A549 (cell line): ENCODE measurements around the gene ACVR1B. TPM values are rescaled to one million over a fixed set of nuclear protein-coding genes. Genes with fewer than 3 reads are reported as not detected.

Experiments used
- ATAC-seq, 2 experiments: fragments of 200-7000 bp in 1 of 2; fragments of >200 bp in 1 of 2; cut with Nextera tagmentation in 1 of 2; cut with Tn5 transposase in 1 of 2; 3 replicates each; pipeline versions ENCODE4 v1.8.0 to v1.9.1; 2018 to 2020; ENCODE audit warnings: mild to moderate bottlenecking in 1 of 2, moderate library complexity in 1 of 2
- CTCF ChIA-PET: fragments of 300-600 bp; sonication (Branson Sonifier 250); formaldehyde crosslinking; extraction: SDS; loops from one replicate; lab custom pipeline; 2021; ENCODE audit warnings: antibody characterized with exemption, inconsistent platforms; lab: Yijun Ruan, JAX
- POLR2A ChIA-PET: fragments of 350-600 bp; formaldehyde crosslinking; extraction: SDS; loops from one replicate; lab custom pipeline; 2021; ENCODE audit warnings: antibody characterized with exemption, inconsistent platforms; lab: Yijun Ruan, JAX
- DNase-seq, 2 experiments: peaks; one replicate each; pipeline versions ENCODE4 v3.0.0 to v3.0.0-alpha.2; 2011 to 2016; ENCODE audit warnings: low read depth in 1 of 2, low spot score in 1 of 2
- FAIRE-seq: peaks from 2 replicates; lab custom pipeline; 2011; peaks lifted over from hg19 to GRCh38; lab: Jason Lieb, UNC
- H3K27ac ChIP-seq, 2 experiments: fragments of >200 bp; sonication (Bioruptor Twin); formaldehyde crosslinking; 3 replicates each; pipeline ENCODE4 v1.5.1; 2016 to 2017
- H3K4me1 ChIP-seq: fragments of >200 bp; sonication (Bioruptor Twin); formaldehyde crosslinking; 3 replicates; pipeline ENCODE4 v1.6.1; 2016
- H3K4me2 ChIP-seq: fragments of >200 bp; sonication (Bioruptor Twin); formaldehyde crosslinking; 3 replicates; pipeline ENCODE4 v1.6.1; 2016
- H3K4me3 ChIP-seq: fragments of >200 bp; sonication (Bioruptor Twin); formaldehyde crosslinking; 3 replicates; pipeline ENCODE4 v1.5.1; 2016
- H3K9me3 ChIP-seq: fragments of >200 bp; sonication (Bioruptor Twin); formaldehyde crosslinking; 3 replicates; pipeline ENCODE4 v1.6.1; 2016
- CEBPB ChIP-seq, 2 experiments: fragments of >200 bp in 1 of 2; sonication (Bioruptor Twin) in 1 of 2; formaldehyde crosslinking in 1 of 2; IDR thresholded peaks; 2 replicates each; pipeline ENCODE4 v1.6.1; 2012 to 2016
- CHD2 ChIP-seq: fragments of 150-350 bp; IDR thresholded peaks from 2 replicates; pipeline ENCODE4 v1.6.1; 2014; ENCODE audit warnings: low read length; ENCODE audit not compliant: partially characterized antibody
- CHD4 ChIP-seq: fragments of 200-600 bp; sonication (generic); IDR thresholded peaks from 2 replicates; pipeline ENCODE4 v1.6.1; 2016; ENCODE audit warnings: antibody characterized with exemption, mild to moderate bottlenecking, borderline replicate concordance
- EHF ChIP-seq: fragments of 250-450 bp; sonication (Bioruptor Pico); IDR thresholded peaks from 2 replicates; pipeline ENCODE4 v1.5.0; 2020; ENCODE audit warnings: mild to moderate bottlenecking
- EP300 ChIP-seq, 2 experiments: fragments of >200 bp; sonication (Bioruptor Twin); formaldehyde crosslinking; IDR thresholded peaks; 2 replicates in 1 of 2; 3 replicates in 1 of 2; pipeline ENCODE4 v1.6.1; 2016 to 2017
- ESRRA ChIP-seq: fragments of 150-350 bp; IDR thresholded peaks from 2 replicates; pipeline ENCODE4 v1.6.1; 2014; ENCODE audit warnings: mild to moderate bottlenecking, low read length, borderline replicate concordance
- FOXS1 ChIP-seq: fragments of 250-450 bp; sonication (Bioruptor Pico); IDR thresholded peaks from 2 replicates; pipeline ENCODE4 v1.5.0; 2020; ENCODE audit warnings: mild to moderate bottlenecking, moderate library complexity
- GATA3 ChIP-seq: IDR thresholded peaks from 2 replicates; pipeline ENCODE4 v1.6.1; 2012; ENCODE audit warnings: borderline replicate concordance
- HOXB13 ChIP-seq: fragments of 250-450 bp; sonication (Bioruptor Pico); IDR thresholded peaks from 2 replicates; pipeline ENCODE4 v1.5.0; 2020; ENCODE audit warnings: low read depth, mild to moderate bottlenecking, moderate library complexity
- KDM5A ChIP-seq: fragments of 200-600 bp; sonication (generic); IDR thresholded peaks from 2 replicates; pipeline ENCODE4 v1.6.1; 2016; ENCODE audit warnings: antibody characterized with exemption, mild to moderate bottlenecking
- MAFK ChIP-seq: fragments of 450-650 bp; IDR thresholded peaks from 2 replicates; pipeline ENCODE4 v1.6.1; 2014; ENCODE audit not compliant: partially characterized antibody
- MAZ ChIP-seq: fragments of 150-350 bp; IDR thresholded peaks from 2 replicates; pipeline ENCODE4 v1.6.1; 2014; ENCODE audit warnings: antibody characterized with exemption, low read depth, low read length, borderline replicate concordance
- PHF8 ChIP-seq: fragments of 200-600 bp; sonication (generic); IDR thresholded peaks from 2 replicates; pipeline ENCODE4 v1.6.1; 2016; ENCODE audit warnings: low read depth, mild to moderate bottlenecking, antibody characterized with exemption, moderate library complexity, borderline replicate concordance
- POLR2A ChIP-seq: IDR thresholded peaks from 2 replicates; pipeline ENCODE4 v1.6.1; 2012; ENCODE audit warnings: mild to moderate bottlenecking, low read length
- RCOR1 ChIP-seq: fragments of 150-350 bp; IDR thresholded peaks from 2 replicates; pipeline ENCODE4 v1.6.1; 2014; ENCODE audit warnings: antibody characterized with exemption, low read length, low read depth
- SMC3 ChIP-seq: fragments of >200 bp; sonication (Bioruptor Twin); formaldehyde crosslinking; IDR thresholded peaks from 3 replicates; pipeline ENCODE4 v1.6.1; 2018; ENCODE audit warnings: inconsistent platforms
- ZFP36 ChIP-seq: fragments of 450-650 bp; IDR thresholded peaks from 2 replicates; pipeline ENCODE4 v1.6.1; 2014; ENCODE audit warnings: borderline replicate concordance; ENCODE audit not compliant: partially characterized antibody
- ZSCAN20 ChIP-seq: fragments of 250-450 bp; sonication (Bioruptor Pico); IDR thresholded peaks from 2 replicates; pipeline ENCODE4 v1.8.0; 2022; ENCODE audit warnings: mild to moderate bottlenecking, moderate library complexity
- WGBS: methylation state at CpG from one replicate; pipeline ENCODE4 v1.1.6; 2017; ENCODE audit errors: missing lambda C conversion rate; 5-methylcytosine and 5-hydroxymethylcytosine counted together
- polyA plus RNA-seq, 4 experiments: library from polyadenylated mRNA; depleted of rRNA in 3 of 4; stranded (reverse); fragments of >200 nt; fragmentation: RNase III in 1 of 4; extraction: RNeasy Plus Mini Kit Qiagen cat#74134 plus additional on column Dnase treatment in 1 of 4; gene quantifications; 2 replicates in 3 of 4; 3 replicates in 1 of 4; pipeline ENCODE4 v1.2.3, GENCODE V29; 2011 to 2017
- TF ChIP-seq, protein P1 (sequence below): IDR thresholded peaks from 2 replicates; pipeline ENCODE4 v1.6.1; 2012
- TF ChIP-seq, protein P2 (sequence below): fragments of >200 bp; sonication (Bioruptor Twin); formaldehyde crosslinking; IDR thresholded peaks from 3 replicates; pipeline ENCODE4 v1.5.1; 2016
- TF ChIP-seq, protein P3 (sequence below): fragments of 450-650 bp; IDR thresholded peaks from 2 replicates; pipeline ENCODE4 v1.6.1; 2014; ENCODE audit warnings: antibody characterized with exemption
- TF ChIP-seq, protein P4 (sequence below): IDR thresholded peaks from 2 replicates; pipeline ENCODE4 v1.6.1; 2012; ENCODE audit warnings: low read depth, borderline replicate concordance
- TF ChIP-seq, protein P5 (sequence below): fragments of 250-450 bp; sonication (Bioruptor Pico); IDR thresholded peaks from 2 replicates; pipeline ENCODE4 v1.5.0; 2021; ENCODE audit warnings: mild to moderate bottlenecking, moderate library complexity, borderline replicate concordance
- TF ChIP-seq, protein P6 (sequence below): fragments of >200 bp; sonication (Bioruptor Twin); formaldehyde crosslinking; IDR thresholded peaks from 3 replicates; pipeline ENCODE4 v1.6.1; 2016

Gene ACVR1B
- polyA plus RNA-seq, 2 of the 4 experiments (the other 2 are of a cell fraction) = 15.2 to 18.4 TPM

DNA sequence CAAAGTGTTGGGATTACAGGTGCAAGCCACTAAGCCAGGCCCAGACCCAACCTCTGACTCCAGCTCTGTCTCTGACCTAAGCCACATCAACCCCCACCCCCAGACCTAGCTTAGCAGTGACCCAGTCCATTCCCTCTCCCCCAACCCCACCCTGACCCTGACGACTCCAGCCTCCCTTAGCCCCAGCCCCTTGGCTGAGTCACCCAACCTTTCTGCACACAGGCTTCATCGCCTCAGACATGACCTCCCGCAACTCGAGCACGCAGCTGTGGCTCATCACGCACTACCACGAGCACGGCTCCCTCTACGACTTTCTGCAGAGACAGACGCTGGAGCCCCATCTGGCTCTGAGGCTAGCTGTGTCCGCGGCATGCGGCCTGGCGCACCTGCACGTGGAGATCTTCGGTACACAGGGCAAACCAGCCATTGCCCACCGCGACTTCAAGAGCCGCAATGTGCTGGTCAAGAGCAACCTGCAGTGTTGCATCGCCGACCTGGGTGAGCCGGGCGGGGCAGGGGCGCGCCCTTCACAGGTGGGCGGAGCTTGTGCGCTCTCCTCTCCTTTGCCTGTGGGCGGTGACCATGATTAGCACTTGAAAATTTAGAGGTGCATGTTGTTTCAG lies 36.4 kb upstream of the ACVR1B start:
- no peaks in the 10 kb centered on the region for H3K4me1 ChIP-seq
- H3K4me2 ChIP-seq = no peak overlapping the region
- DNase-seq = no peak
- WGBS = 85% methylated on average over 28 of the region's 28 CpGs
- H3K4me3 ChIP-seq = no peak overlapping the region
- no peak for FAIRE-seq
- TF ChIP-seq CHD4 (no peak), RCOR1 (no peak), HOXB13 (no peak), PHF8 (no peak), MAFK (no peak), EHF (no peak), CHD2 (no peak), CEBPB (IDR thresholded peaks at IDR 0.05) (no peak), EP300 (IDR thresholded peaks at IDR 0.05) (no peak), SMC3 (no peak)
- TF ChIP-seq, protein P1, sequence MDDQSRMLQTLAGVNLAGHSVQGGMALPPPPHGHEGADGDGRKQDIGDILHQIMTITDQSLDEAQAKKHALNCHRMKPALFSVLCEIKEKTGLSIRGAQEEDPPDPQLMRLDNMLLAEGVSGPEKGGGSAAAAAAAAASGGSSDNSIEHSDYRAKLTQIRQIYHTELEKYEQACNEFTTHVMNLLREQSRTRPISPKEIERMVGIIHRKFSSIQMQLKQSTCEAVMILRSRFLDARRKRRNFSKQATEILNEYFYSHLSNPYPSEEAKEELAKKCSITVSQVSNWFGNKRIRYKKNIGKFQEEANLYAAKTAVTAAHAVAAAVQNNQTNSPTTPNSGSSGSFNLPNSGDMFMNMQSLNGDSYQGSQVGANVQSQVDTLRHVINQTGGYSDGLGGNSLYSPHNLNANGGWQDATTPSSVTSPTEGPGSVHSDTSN = no peak
- TF ChIP-seq, protein P2, sequence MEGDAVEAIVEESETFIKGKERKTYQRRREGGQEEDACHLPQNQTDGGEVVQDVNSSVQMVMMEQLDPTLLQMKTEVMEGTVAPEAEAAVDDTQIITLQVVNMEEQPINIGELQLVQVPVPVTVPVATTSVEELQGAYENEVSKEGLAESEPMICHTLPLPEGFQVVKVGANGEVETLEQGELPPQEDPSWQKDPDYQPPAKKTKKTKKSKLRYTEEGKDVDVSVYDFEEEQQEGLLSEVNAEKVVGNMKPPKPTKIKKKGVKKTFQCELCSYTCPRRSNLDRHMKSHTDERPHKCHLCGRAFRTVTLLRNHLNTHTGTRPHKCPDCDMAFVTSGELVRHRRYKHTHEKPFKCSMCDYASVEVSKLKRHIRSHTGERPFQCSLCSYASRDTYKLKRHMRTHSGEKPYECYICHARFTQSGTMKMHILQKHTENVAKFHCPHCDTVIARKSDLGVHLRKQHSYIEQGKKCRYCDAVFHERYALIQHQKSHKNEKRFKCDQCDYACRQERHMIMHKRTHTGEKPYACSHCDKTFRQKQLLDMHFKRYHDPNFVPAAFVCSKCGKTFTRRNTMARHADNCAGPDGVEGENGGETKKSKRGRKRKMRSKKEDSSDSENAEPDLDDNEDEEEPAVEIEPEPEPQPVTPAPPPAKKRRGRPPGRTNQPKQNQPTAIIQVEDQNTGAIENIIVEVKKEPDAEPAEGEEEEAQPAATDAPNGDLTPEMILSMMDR = no peak
- TF ChIP-seq, protein P3, sequence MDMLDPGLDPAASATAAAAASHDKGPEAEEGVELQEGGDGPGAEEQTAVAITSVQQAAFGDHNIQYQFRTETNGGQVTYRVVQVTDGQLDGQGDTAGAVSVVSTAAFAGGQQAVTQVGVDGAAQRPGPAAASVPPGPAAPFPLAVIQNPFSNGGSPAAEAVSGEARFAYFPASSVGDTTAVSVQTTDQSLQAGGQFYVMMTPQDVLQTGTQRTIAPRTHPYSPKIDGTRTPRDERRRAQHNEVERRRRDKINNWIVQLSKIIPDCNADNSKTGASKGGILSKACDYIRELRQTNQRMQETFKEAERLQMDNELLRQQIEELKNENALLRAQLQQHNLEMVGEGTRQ = no peak
- H3K27ac ChIP-seq = no peak overlapping the region
- ChIA-PET CTCF (interaction anchor here (1.1 to 3.5 kb wide), 5 partner anchors 8 to 68 kb away, joined by 3 to 31 read pairs (median 4); no protein-coding TSS in a partner anchor), POLR2A (no interaction called here)
- ATAC-seq = no peak
- no peaks in the 10 kb centered on the region for H3K9me3 ChIP-seq

DNA sequence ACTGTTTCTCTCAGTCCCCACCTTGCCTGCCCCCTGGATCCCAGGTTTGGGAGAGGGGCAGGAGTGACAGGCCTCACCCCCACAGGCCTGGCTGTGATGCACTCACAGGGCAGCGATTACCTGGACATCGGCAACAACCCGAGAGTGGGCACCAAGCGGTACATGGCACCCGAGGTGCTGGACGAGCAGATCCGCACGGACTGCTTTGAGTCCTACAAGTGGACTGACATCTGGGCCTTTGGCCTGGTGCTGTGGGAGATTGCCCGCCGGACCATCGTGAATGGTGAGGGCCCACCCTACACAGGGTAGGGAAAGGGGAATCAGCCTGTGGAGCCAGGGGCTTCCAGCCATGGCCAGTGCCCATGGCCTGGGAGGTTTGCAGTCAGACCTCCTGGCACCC lies 35.5 kb upstream of the ACVR1B start:
- no peaks in the 10 kb centered on the region for H3K4me1 ChIP-seq
- no peak for ATAC-seq
- H3K9me3 ChIP-seq = no peaks in the 10 kb centered on the region
- H3K27ac ChIP-seq = no peak overlapping the region
- no peak overlapping the region for H3K4me2 ChIP-seq
- TF ChIP-seq POLR2A (no peak), ESRRA (no peak), GATA3 (no peak), CHD2 (no peak), FOXS1 (CRISPR knock-in tag) (no peak), EP300 (IDR thresholded peaks at IDR 0.05) (no peak)
- no peak for FAIRE-seq
- CTCF ChIA-PET = interaction anchor here (0.6 to 1.5 kb wide), 5 partner anchors 13 to 67 kb away, joined by 3 to 4 read pairs (median 3); no protein-coding TSS in a partner anchor
- POLR2A ChIA-PET = no interaction called here
- no peak overlapping the region for H3K4me3 ChIP-seq
- no peak for DNase-seq
- WGBS = 100% methylated on average over 1 of the region's 11 CpGs

DNA sequence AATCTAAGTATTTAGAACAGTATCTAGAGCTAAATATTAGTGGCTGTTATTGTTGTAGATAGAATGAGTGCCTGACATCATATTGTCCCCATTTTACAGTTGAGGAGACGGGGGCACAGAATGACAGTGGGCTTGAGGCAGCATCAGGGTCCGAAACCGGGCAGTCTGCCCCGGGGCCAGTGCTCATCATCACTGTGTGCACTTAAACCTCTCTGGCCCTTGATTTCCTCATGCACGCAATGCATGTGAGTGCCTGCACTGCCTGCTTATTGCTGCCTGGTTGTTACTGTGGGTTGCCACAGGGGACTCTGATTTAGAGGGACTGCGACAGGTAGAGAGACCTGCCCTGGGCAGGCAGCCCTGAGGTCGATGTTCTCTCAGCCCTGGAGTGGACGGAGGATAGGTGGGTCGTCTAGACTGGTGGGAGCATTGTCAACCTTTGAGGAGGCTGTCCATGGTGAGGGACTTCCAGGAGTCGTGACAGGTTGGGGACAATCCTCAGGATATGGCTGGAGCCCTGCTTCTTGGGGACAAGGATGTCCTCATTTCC lies 34.4 kb upstream of the ACVR1B start:
- DNase-seq (no peak), FAIRE-seq (no peak), ATAC-seq (no peak)
- Histone ChIP-seq H3K4me3 (no peak overlapping the region), H3K4me2 (no peak overlapping the region), H3K27ac (no peak overlapping the region), H3K4me1 (no peaks in the 10 kb centered on the region), H3K9me3 (no peaks in the 10 kb centered on the region)
- ChIA-PET CTCF (interaction anchor here (1.0 to 1.5 kb wide), 7 partner anchors 9 to 108 kb away, joined by 3 to 5 read pairs (median 4); partner anchors contain the start of gene ACVRL1), POLR2A (no interaction called here)
- WGBS = 63% methylated on average over 10 of the region's 10 CpGs
- TF ChIP-seq ZSCAN20 (CRISPR knock-in tag) (no peak), KDM5A (no peak), ZFP36 (no peak), MAZ (no peak)
- TF ChIP-seq, protein P4, sequence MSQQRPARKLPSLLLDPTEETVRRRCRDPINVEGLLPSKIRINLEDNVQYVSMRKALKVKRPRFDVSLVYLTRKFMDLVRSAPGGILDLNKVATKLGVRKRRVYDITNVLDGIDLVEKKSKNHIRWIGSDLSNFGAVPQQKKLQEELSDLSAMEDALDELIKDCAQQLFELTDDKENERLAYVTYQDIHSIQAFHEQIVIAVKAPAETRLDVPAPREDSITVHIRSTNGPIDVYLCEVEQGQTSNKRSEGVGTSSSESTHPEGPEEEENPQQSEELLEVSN = no peak
- TF ChIP-seq, protein P5, sequence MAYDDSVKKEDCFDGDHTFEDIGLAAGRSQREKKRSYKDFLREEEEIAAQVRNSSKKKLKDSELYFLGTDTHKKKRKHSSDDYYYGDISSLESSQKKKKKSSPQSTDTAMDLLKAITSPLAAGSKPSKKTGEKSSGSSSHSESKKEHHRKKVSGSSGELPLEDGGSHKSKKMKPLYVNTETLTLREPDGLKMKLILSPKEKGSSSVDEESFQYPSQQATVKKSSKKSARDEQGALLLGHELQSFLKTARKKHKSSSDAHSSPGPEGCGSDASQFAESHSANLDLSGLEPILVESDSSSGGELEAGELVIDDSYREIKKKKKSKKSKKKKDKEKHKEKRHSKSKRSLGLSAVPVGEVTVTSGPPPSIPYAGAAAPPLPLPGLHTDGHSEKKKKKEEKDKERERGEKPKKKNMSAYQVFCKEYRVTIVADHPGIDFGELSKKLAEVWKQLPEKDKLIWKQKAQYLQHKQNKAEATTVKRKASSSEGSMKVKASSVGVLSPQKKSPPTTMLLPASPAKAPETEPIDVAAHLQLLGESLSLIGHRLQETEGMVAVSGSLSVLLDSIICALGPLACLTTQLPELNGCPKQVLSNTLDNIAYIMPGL = no peak
- TF ChIP-seq, protein P6, sequence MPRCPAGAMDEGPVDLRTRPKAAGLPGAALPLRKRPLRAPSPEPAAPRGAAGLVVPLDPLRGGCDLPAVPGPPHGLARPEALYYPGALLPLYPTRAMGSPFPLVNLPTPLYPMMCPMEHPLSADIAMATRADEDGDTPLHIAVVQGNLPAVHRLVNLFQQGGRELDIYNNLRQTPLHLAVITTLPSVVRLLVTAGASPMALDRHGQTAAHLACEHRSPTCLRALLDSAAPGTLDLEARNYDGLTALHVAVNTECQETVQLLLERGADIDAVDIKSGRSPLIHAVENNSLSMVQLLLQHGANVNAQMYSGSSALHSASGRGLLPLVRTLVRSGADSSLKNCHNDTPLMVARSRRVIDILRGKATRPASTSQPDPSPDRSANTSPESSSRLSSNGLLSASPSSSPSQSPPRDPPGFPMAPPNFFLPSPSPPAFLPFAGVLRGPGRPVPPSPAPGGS = no peak
- TF ChIP-seq, protein P2 = no peak
